NCI-H1694 treated with DMSO at 0.1 percent for 48 hours (cell line): ENCODE measurements around the gene FRG1.
"Not testable (repeated sequence)": the region's sequence is repeated elsewhere in the genome, so short reads cannot be mapped to it uniquely, and the experiment has no call there.

Experiments
- DNase-seq: peaks from one replicate; lab custom pipeline; 2025; lab: John Stamatoyannopoulos, UW

The FRG1 gene

GRCh38 chr4:189985651-189986243 is 45.1 kb downstream of the FRG1 start:
- DNase-seq = not testable (repeated sequence)

GRCh38 chr4:189988877-189989431 is 48.3 kb downstream of the FRG1 start:
- no peak for DNase-seq

- not testable (repeated sequence) for DNase-seq
Measured at GRCh38 chr4:189989941-189990340, 49.3 kb downstream of the FRG1 start.
